SU-DHL-6 (cell line): ENCODE measurements around the gene DCXR.

Source experiments
- H2AFZ ChIP-seq: fragments of 200-600 bp; sonication (generic); 2 replicates; pipeline ENCODE4 v1.6.1; 2014; ENCODE audit warnings: low read depth, mild to moderate bottlenecking, moderate library complexity, mixed read lengths, antibody characterized with exemption, low read length; ENCODE audit not compliant: severe bottlenecking
- H3F3A ChIP-seq: fragments of 200-600 bp; shearing (Covaris generic); 2 replicates; pipeline ENCODE4 v1.6.0; 2016; ENCODE audit warnings: antibody characterized with exemption, mild to moderate bottlenecking; ENCODE audit not compliant: insufficient read depth
- H3K27ac ChIP-seq: fragments of 200-600 bp; sonication (generic); 2 replicates; pipeline ENCODE4 v1.5.1; 2016; ENCODE audit warnings: low read depth, mild to moderate bottlenecking, low read length, moderate library complexity, mixed read lengths
- H3K27me3 ChIP-seq: fragments of 200-600 bp; sonication (generic), shearing (Covaris generic); 2 replicates; pipeline ENCODE4 v1.6.0; 2014; ENCODE audit warnings: mild to moderate bottlenecking, low read length
- H3K36me3 ChIP-seq: fragments of 200-600 bp; sonication (generic); 2 replicates; pipeline ENCODE4 v1.6.1; 2014; ENCODE audit warnings: mild to moderate bottlenecking, low read length, mixed read lengths
- H3K4me2 ChIP-seq: fragments of 300-600, 200-600 bp; shearing (Covaris generic), sonication (generic); 2 replicates; pipeline ENCODE4 v1.6.0; 2014; ENCODE audit warnings: low read length, low read depth, mild to moderate bottlenecking; ENCODE audit not compliant: poor library complexity, severe bottlenecking
- H3K4me3 ChIP-seq: fragments of 200-600 bp; sonication (generic); 2 replicates; pipeline ENCODE4 v1.5.1; 2014; ENCODE audit warnings: antibody characterized with exemption, low read length, mild to moderate bottlenecking, mixed read lengths; ENCODE audit not compliant: insufficient read depth, poor library complexity, severe bottlenecking
- H3K79me2 ChIP-seq: fragments of 200-600 bp; sonication (generic); 2 replicates; pipeline ENCODE4 v1.6.1; 2014; ENCODE audit warnings: mild to moderate bottlenecking, low read length, moderate library complexity; ENCODE audit not compliant: insufficient read depth
- H3K9ac ChIP-seq: fragments of 200-600 bp; sonication (generic); 2 replicates; pipeline ENCODE4 v1.7.0; 2014; ENCODE audit warnings: mild to moderate bottlenecking, low read length
- H3K9me2 ChIP-seq: fragments of 200-600 bp; sonication (generic); replicated peaks from 2 replicates; pipeline ENCODE4 v1.6.1; 2014; ENCODE audit warnings: low read length; ENCODE audit not compliant: insufficient read depth
- H3K9me3 ChIP-seq: fragments of 200-600 bp; sonication (generic); 2 replicates; pipeline ENCODE4 v1.6.1; 2014; ENCODE audit warnings: low read length, mixed read lengths; ENCODE audit not compliant: insufficient read depth
- H4K20me1 ChIP-seq: fragments of 200-600 bp; sonication (generic); 2 replicates; pipeline ENCODE4 v1.6.1; 2014; ENCODE audit warnings: low read depth, mild to moderate bottlenecking, antibody characterized with exemption, low read length, moderate library complexity, mixed read lengths
- EZH2phosphoT487 ChIP-seq: fragments of 200-600 bp; sonication (generic), shearing (Covaris generic); conservative IDR thresholded peaks from 2 replicates; pipeline ENCODE4 v1.6.1; 2018; ENCODE audit warnings: mild to moderate bottlenecking, antibody characterized with exemption, low read length, moderate library complexity, mixed read lengths
- TF ChIP-seq, protein P1 (sequence below): fragments of 200-600 bp; sonication (generic); IDR thresholded peaks from one replicate; pipeline ENCODE4 v1.5.1; 2017; ENCODE audit warnings: antibody characterized with exemption, mild to moderate bottlenecking, low read length, moderate library complexity; ENCODE audit not compliant: insufficient read depth, poor library complexity, severe bottlenecking

DCXR gene

DNA sequence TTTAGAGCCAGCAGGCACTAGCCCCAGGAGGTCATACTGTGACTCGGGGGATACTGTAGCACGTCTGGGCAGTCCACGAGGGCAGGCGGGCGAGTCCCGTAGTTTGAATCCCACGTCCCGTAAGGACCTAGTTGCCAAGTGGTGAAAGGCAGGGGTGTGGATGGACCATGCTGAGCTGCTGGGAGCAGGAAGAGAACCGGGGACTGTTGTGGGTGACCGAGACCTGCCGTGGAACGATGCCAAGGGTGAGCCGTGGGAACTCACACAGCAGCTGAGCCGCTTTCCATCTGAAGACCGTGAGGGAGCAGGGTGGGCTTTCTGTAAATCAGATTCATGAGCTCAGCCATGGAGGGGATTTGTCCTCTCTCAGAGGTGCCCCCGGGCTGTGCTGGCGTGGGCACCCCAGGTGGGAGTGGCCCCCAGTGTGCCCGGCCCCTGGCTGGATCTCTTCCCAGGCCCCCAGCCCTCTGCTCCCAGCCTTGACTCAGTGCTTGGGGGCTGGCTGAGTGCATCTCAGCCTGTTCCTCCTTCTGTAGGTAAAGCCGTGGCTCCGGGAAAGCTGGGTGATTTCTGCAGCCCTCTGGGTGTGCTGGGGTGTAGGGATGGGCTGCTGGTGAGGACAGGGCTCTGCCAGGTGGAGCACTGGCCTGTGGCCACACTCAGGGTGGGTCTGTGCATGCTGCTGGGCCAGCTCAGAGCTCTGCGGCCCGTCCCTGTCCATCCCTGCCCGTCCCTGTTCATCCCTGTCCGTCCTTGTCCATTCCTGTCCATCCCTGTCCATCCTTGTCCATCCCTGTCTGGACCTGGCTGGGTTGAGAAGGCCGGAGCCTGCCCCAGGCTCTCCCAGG lies 46.4 kb downstream of the DCXR start:
- no peak overlapping the region for H3K4me2 ChIP-seq
- H3K27ac ChIP-seq = no peak overlapping the region

DNA sequence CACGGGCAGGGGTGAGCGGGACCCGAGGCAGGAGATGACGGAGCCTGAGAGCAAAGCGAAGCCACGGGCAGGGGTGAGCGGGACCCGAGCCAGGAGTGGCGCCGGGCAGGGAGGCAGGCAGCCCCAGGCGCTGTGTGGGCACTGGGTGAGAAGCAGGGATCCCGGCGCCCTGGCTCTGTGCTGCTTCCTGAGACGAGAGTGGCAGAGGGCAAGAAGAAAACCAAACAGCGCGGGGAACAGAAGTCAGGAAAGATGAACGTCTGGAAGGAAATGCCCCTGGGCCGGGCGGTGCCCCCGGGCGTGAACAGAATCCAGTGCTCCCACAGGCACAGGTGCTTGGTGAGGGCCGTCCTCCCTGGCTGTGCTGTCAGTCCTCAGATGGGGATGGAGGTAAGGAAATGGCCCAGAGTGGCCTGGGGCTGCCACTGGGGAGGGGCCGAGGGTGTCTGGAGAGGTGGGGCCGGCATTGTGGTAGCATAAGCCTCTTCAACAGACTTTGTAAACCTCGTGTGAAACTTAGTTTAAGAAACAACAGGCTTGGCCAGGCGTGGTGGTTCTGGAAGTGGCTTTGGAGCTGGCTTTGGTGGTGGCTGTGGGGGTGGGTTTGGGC lies 50.2 kb downstream of the DCXR start:
- H4K20me1 ChIP-seq = no peaks in the 10 kb centered on the region
- peaks cover 6% of the 10 kb centered on the region; the same call in 1 of the 2 replicates for H3K79me2 ChIP-seq
- no peak overlapping the region for H2AFZ ChIP-seq
- no peak overlapping the region for H3K9ac ChIP-seq
- no peak overlapping the region for H3K4me2 ChIP-seq
- no peak overlapping the region for H3K27ac ChIP-seq
- H3K27me3 ChIP-seq = no peaks in the 10 kb centered on the region
- H3K4me3 ChIP-seq = no peak overlapping the region
- no peaks in the 10 kb centered on the region for H3K9me2 ChIP-seq
- H3K9me3 ChIP-seq = no peaks in the 10 kb centered on the region
- H3F3A ChIP-seq = no peaks in the 10 kb centered on the region
- TF ChIP-seq EZH2phosphoT487 = no peak
- TF ChIP-seq, protein P1, sequence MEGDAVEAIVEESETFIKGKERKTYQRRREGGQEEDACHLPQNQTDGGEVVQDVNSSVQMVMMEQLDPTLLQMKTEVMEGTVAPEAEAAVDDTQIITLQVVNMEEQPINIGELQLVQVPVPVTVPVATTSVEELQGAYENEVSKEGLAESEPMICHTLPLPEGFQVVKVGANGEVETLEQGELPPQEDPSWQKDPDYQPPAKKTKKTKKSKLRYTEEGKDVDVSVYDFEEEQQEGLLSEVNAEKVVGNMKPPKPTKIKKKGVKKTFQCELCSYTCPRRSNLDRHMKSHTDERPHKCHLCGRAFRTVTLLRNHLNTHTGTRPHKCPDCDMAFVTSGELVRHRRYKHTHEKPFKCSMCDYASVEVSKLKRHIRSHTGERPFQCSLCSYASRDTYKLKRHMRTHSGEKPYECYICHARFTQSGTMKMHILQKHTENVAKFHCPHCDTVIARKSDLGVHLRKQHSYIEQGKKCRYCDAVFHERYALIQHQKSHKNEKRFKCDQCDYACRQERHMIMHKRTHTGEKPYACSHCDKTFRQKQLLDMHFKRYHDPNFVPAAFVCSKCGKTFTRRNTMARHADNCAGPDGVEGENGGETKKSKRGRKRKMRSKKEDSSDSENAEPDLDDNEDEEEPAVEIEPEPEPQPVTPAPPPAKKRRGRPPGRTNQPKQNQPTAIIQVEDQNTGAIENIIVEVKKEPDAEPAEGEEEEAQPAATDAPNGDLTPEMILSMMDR = no peak
- H3K36me3 ChIP-seq = no peaks in the 10 kb centered on the region

More for the DNA sequence above, 46.4 kb downstream of the DCXR start:
- Histone ChIP-seq H3K27me3 (no peaks in the 10 kb centered on the region), H3F3A (no peaks in the 10 kb centered on the region), H3K4me3 (no peak overlapping the region), H3K36me3 (no peaks in the 10 kb centered on the region), H3K79me2 (peaks cover 6% of the 10 kb centered on the region; the same call in 1 of the 2 replicates), H3K9ac (no peak overlapping the region), H2AFZ (no peak overlapping the region), H4K20me1 (no peaks in the 10 kb centered on the region), H3K9me3 (no peaks in the 10 kb centered on the region), H3K9me2 (no peaks in the 10 kb centered on the region)
- TF ChIP-seq, protein P1 = no peak
- TF ChIP-seq EZH2phosphoT487 = no peak

DNA sequence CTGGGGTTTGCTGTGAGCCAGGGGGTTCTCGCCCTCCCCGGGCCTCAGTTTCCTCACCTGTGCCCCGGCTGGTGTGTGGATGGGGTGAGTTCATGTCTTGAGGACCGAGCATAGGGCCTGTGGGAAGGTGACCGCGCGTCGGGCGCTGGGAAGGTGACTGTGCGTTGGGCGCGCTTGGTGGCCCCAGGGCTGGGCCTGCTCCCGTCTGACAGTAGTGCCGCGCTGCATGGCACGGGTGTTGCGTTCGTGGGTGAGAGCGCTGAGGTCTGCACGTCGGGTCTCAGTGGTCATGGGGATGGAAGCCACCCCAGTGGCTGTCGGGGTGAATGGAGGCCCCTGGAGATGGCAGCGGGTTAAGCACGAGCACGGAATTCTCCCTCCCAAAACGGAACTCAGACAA lies 50.9 kb downstream of the DCXR start:
- no peaks in the 10 kb centered on the region for H3K27me3 ChIP-seq
- no peak overlapping the region for H2AFZ ChIP-seq
- H4K20me1 ChIP-seq = no peaks in the 10 kb centered on the region
- H3K4me2 ChIP-seq = no peak overlapping the region
- H3K79me2 ChIP-seq = peaks cover 2% of the 10 kb centered on the region; the same call in 1 of the 2 replicates
- TF ChIP-seq, protein P1 = no peak
- no peak for TF ChIP-seq EZH2phosphoT487
- no peak overlapping the region for H3K4me3 ChIP-seq
- no peak overlapping the region for H3K27ac ChIP-seq
- H3K9me3 ChIP-seq = no peaks in the 10 kb centered on the region
- H3K36me3 ChIP-seq = no peaks in the 10 kb centered on the region
- H3K9me2 ChIP-seq = no peaks in the 10 kb centered on the region
- H3K9ac ChIP-seq = no peak overlapping the region
- H3F3A ChIP-seq = no peaks in the 10 kb centered on the region
